Measurements from ENCODE around the gene PRKAG2.

PRKAG2 gene

DNA sequence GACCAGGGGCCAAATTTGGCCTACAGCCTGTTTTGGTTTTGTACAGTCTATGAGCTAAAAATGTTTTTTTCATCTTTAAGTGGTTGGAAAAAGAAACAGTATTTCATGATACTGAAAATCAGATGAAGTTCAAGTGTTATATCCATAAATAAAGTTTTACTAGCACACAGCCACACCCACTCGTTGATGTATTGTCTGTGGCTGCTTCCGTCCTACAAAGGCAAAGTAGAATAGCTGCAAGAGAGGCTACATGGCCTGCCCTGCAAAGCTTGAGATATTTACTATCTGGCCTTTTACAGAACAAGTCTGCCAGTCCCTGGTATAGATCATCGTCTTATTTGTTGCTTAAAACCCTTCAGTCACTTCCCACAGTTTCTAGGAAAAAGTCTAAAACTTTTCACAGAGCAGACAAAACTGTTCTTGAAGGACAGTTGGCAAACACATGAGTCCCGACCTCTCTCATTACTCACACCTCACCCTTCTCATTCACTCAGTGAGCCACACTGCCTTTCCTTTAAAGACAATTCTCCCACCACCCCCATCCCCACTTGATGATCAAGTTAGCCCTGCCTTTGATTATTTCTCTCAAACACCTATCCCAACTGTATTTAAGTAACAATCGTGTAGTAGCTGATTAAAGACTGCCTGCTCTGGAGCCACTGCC, 367.1 kb downstream of the PRKAG2 start:
- Histone ChIP-seq H3K27ac (no peak overlapping the region), H3K9ac (no peak overlapping the region), H2AFZ (ENCODE audit: low read depth) (no peak overlapping the region), H3K36me3 (ENCODE audit: insufficient read depth) (no peaks in the 10 kb centered on the region; the same call in 1 of the 2 replicates), H4K20me1 (ENCODE audit: insufficient read depth) (peaks cover 100% of the 10 kb centered on the region), H3K4me2 (no peak overlapping the region; the same call in 1 of the 2 replicates), H3K4me1 (ENCODE audit: low read depth, poor library complexity, severe bottlenecking) (peaks cover 91% of the 10 kb centered on the region), H3K4me3 (IDR thresholded peaks at IDR 0.05; ENCODE audit: insufficient read depth, low read depth, low read length) (no peak overlapping the region), H3K79me2 (ENCODE audit: insufficient read depth, low read depth) (peaks cover 100% of the 10 kb centered on the region), H3K27me3 (ENCODE audit: insufficient read depth, low read depth) (no peaks in the 10 kb centered on the region)
- TF ChIP-seq CTCF (conservative IDR thresholded peaks at IDR 0.05; ENCODE audit: low read depth, low read length), result no peak

DNA sequence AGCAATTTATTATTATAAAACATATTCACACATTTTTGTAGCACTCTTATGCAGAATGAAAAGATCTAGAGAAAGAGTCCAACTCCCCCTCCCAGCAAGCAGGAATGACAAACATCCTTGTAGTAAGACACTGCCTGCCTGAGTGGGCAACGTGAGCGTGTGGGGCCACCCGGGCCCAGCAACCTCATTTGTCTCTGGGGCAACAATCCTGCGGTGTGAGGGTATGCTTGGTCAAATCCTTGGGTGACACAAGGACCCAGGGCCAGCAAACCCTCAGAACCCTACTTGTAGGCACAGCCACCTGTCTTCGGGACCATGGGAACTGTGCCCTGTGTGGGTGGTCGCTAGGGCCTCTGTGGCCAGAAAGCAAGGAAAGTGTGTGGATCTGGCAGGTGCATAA, 367.9 kb downstream of the PRKAG2 start:
- Histone ChIP-seq H3K36me3 (ENCODE audit: insufficient read depth) (no peaks in the 10 kb centered on the region; the same call in 1 of the 2 replicates), H3K9ac (no peak overlapping the region), H3K4me3 (IDR thresholded peaks at IDR 0.05; ENCODE audit: insufficient read depth, low read depth, low read length) (no peak overlapping the region), H3K4me2 (no peak overlapping the region), H3K4me1 (ENCODE audit: low read depth, poor library complexity, severe bottlenecking) (peaks cover 91% of the 10 kb centered on the region), H3K27ac (no peak overlapping the region), H4K20me1 (ENCODE audit: insufficient read depth) (peaks cover 100% of the 10 kb centered on the region), H3K79me2 (ENCODE audit: insufficient read depth, low read depth) (peaks cover 100% of the 10 kb centered on the region), H2AFZ (ENCODE audit: low read depth) (no peak overlapping the region), H3K27me3 (ENCODE audit: insufficient read depth, low read depth) (no peaks in the 10 kb centered on the region)
- no peak for TF ChIP-seq CTCF (conservative IDR thresholded peaks at IDR 0.05; ENCODE audit: low read depth, low read length)

GRCh38 chr7:151507806-151508205, 369.1 kb downstream of the PRKAG2 start:
- H2AFZ ChIP-seq (ENCODE audit: low read depth), result no peak overlapping the region
- H3K27ac ChIP-seq, result no peak overlapping the region
- H3K9ac ChIP-seq, result no peak overlapping the region
- no peaks in the 10 kb centered on the region; the same call in 1 of the 2 replicates for H3K36me3 ChIP-seq (ENCODE audit: insufficient read depth)
- peaks cover 100% of the 10 kb centered on the region for H3K79me2 ChIP-seq (ENCODE audit: insufficient read depth, low read depth)
- H3K4me2 ChIP-seq, result no peak overlapping the region
- H3K4me3 ChIP-seq (IDR thresholded peaks at IDR 0.05; ENCODE audit: insufficient read depth, low read depth, low read length), result no peak overlapping the region
- TF ChIP-seq CTCF (conservative IDR thresholded peaks at IDR 0.05; ENCODE audit: low read depth, low read length), result no peak
- H3K4me1 ChIP-seq (ENCODE audit: low read depth, poor library complexity, severe bottlenecking), result peaks cover 91% of the 10 kb centered on the region
- H3K27me3 ChIP-seq (ENCODE audit: insufficient read depth, low read depth), result no peaks in the 10 kb centered on the region
- H4K20me1 ChIP-seq (ENCODE audit: insufficient read depth), result peaks cover 99% of the 10 kb centered on the region

DNA sequence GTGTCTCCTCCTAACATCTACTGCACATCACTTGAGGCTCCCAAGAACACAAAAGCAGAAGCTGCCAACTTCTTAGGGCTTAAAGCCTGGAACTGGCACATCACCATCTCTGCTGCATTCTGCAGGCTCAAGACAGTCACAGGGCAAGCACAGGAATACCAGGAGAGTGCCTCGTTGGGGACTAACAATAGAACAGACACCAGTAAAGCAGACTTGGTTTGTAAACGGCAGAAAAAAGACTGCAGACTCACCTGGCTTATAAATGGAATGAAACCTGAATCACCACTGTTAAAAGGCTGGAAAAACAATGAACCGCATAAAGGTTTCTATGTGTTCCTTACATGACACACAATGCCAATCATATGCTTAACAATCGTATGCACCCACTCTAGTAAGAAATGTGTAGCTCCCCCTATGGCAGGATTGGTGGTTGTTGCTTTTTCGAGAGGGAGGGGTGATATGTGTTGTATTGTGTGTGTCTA, 370.0 kb downstream of the PRKAG2 start:
- no peak overlapping the region for H3K9ac ChIP-seq
- no peaks in the 10 kb centered on the region; the same call in 1 of the 2 replicates for H3K36me3 ChIP-seq (ENCODE audit: insufficient read depth)
- no peak overlapping the region for H2AFZ ChIP-seq (ENCODE audit: low read depth)
- H3K27me3 ChIP-seq (ENCODE audit: insufficient read depth, low read depth), result no peaks in the 10 kb centered on the region
- peaks cover 90% of the 10 kb centered on the region for H3K4me1 ChIP-seq (ENCODE audit: low read depth, poor library complexity, severe bottlenecking)
- peaks cover 100% of the 10 kb centered on the region for H3K79me2 ChIP-seq (ENCODE audit: insufficient read depth, low read depth)
- no peak overlapping the region for H3K4me3 ChIP-seq (IDR thresholded peaks at IDR 0.05; ENCODE audit: insufficient read depth, low read depth, low read length)
- H3K27ac ChIP-seq, result no peak overlapping the region
- peak overlapping the region; percentile 27; the same call in 1 of the 2 replicates for H3K4me2 ChIP-seq
- peak; percentile 35 for TF ChIP-seq CTCF (conservative IDR thresholded peaks at IDR 0.05; ENCODE audit: low read depth, low read length)
- peaks cover 98% of the 10 kb centered on the region for H4K20me1 ChIP-seq (ENCODE audit: insufficient read depth)
